Thyroid gland (tissue), 4 donors: ENCODE measurements around the gene NFKBIA. TPM values are rescaled to one million over a fixed set of nuclear protein-coding genes. Genes with fewer than 3 reads are reported as not detected.

Source experiments
- DNase-seq, 2 donors: peaks; one replicate each; pipeline ENCODE4 v3.0.0-alpha.2; 2019
- H3K27ac ChIP-seq, 3 donors: fragments of 200-600 bp; sonication (generic); 1 replicate in 2 of 3; 2 replicates in 1 of 3; pipeline ENCODE4 v1.5.1; 2016 to 2019; ENCODE audit warnings: mild to moderate bottlenecking in 1 of 3, moderate library complexity in 1 of 3
- H3K27me3 ChIP-seq: fragments of 200-600 bp; sonication (generic); one replicate; pipeline ENCODE4 v1.5.1; 2019
- H3K36me3 ChIP-seq, 2 donors: fragments of 200-600 bp; sonication (generic); one replicate each; pipeline ENCODE4 v1.5.1; 2016 to 2019
- H3K4me1 ChIP-seq, 2 donors: fragments of 200-600 bp; sonication (generic); one replicate each; pipeline ENCODE4 v1.5.1; 2017 to 2019
- H3K4me3 ChIP-seq, 3 donors: fragments of 200-600 bp; sonication (generic); replicated peaks in 1 of 3; 1 replicate in 2 of 3; 2 replicates in 1 of 3; pipeline ENCODE4 v1.5.1; 2016; ENCODE audit warnings: mild to moderate bottlenecking in 1 of 3
- H3K9me3 ChIP-seq: fragments of 200-600 bp; sonication (generic); one replicate; pipeline ENCODE4 v1.5.1; 2017
- POLR2A ChIP-seq, 2 donors: fragments of 450-650 bp; IDR thresholded peaks; one replicate each; pipeline ENCODE4 v1.6.1; 2017; ENCODE audit warnings: antibody characterized with exemption in 2 of 2, mild to moderate bottlenecking in 2 of 2, moderate library complexity in 1 of 2
- WGBS, 2 donors: methylation state at CpG; one replicate each; pipeline ENCODE4 v1.1.5; 2017; 5-methylcytosine and 5-hydroxymethylcytosine counted together
- intact Hi-C: fragments of 100-400 bp; cut with DNase I; formaldehyde crosslinking; loops from one replicate; pipeline ENCODE4 v1.15.1; 2023
- total RNA-seq, 4 donors: library from RNA; depleted of rRNA; stranded (reverse); fragments of >200 nt; gene quantifications; one replicate each; pipeline ENCODE4 v1.2.3, GENCODE V29; 2016
- TF ChIP-seq, protein P1 (sequence below), 6 experiments: fragments of 200-600 bp in 3 of 6; fragments of 450-650 bp in 3 of 6; sonication (generic) in 3 of 6; IDR thresholded peaks; one replicate each; pipeline ENCODE4 v1.5.1; 2016 to 2019; ENCODE audit warnings: antibody characterized with exemption in 6 of 6, mild to moderate bottlenecking in 2 of 6, inconsistent platforms in 1 of 6, moderate library complexity in 1 of 6

Gene NFKBIA
- total RNA-seq, 4 donors from 2014 or later, result 200 to 434 (median 356) TPM

DNA sequence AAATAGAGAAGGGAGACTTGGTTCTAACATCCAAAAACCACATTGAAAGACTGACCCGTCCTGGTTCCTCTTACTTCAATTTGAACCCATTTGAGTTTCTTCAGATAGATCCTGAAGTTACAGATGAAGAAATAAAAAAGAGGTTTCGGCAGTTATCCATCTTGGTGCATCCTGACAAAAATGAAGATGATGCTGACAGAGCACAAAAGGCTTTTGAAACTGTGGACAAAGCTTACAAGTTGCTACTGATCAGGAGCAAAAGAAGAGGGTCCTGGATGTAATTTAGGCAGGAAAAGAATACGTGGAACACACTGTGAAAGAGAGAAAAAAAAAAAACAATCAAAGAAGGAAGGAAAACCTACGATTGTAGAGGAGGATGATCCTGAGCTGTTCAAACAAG, 25.4 kb upstream of the NFKBIA start:
- Histone ChIP-seq H3K9me3 (no peaks in the 10 kb centered on the region), H3K27ac (no peak overlapping the region), H3K4me3 (no peak overlapping the region), H3K4me1 (no peaks in the 10 kb centered on the region), H3K27me3 (no peaks in the 10 kb centered on the region), H3K36me3 (no peaks in the 10 kb centered on the region)
- 62 to 69% methylated on average over 4 of the region's 4 CpGs for WGBS, 2 donors
- intact Hi-C loops, result no loop called here
- DNase-seq, result no peak
- TF ChIP-seq POLR2A (IDR thresholded peaks at IDR 0.05), result no peak

DNA sequence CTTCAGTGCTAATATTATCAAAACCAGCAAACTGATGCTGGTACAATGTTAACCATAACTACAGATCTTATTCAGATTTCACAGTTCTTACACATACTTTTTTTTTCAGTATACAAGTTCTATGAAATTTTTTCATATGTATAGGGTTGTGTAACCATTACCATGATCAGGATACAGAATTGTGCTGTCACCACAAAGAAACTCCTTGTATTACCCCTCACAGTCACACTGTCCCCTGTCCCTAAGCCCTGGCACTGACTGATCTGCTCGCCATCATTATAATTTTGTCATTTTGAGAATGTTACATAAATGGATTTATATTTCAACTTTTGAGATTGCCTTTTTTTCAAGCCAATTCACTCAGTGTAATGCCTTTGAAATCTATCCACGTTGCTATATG, 21.3 kb upstream of the NFKBIA start:
- Histone ChIP-seq H3K27ac (no peak overlapping the region), H3K36me3 (no peaks in the 10 kb centered on the region), H3K4me1 (no peaks in the 10 kb centered on the region), H3K9me3 (no peaks in the 10 kb centered on the region), H3K4me3 (no peak overlapping the region), H3K27me3 (no peaks in the 10 kb centered on the region)
- no peak for DNase-seq
- 68 to 76% methylated on average over 2 of the region's 2 CpGs for WGBS, 2 donors
- TF ChIP-seq POLR2A (IDR thresholded peaks at IDR 0.05), result no peak
- TF ChIP-seq, protein P1, sequence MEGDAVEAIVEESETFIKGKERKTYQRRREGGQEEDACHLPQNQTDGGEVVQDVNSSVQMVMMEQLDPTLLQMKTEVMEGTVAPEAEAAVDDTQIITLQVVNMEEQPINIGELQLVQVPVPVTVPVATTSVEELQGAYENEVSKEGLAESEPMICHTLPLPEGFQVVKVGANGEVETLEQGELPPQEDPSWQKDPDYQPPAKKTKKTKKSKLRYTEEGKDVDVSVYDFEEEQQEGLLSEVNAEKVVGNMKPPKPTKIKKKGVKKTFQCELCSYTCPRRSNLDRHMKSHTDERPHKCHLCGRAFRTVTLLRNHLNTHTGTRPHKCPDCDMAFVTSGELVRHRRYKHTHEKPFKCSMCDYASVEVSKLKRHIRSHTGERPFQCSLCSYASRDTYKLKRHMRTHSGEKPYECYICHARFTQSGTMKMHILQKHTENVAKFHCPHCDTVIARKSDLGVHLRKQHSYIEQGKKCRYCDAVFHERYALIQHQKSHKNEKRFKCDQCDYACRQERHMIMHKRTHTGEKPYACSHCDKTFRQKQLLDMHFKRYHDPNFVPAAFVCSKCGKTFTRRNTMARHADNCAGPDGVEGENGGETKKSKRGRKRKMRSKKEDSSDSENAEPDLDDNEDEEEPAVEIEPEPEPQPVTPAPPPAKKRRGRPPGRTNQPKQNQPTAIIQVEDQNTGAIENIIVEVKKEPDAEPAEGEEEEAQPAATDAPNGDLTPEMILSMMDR (IDR thresholded peaks at IDR 0.05), result no peak
- intact Hi-C loops, result no loop called here

DNA sequence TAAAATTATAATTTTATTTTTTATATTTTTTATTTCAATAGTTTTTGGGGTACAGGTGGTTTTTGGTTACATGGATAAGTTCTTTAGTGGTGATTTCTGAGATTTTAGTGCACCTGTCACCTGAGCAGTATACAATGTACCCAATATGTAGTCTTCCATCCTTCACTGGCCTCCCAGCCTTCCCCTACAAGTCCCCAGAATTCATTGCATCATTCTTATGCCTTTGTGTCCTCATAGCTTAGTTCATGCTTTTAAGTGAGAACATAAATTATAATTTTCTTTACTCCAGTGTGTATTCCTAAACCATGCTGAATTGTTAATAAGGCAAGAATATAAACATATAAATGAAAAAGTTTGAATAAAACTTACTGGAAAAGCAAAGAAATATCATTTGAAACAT, 19.1 kb upstream of the NFKBIA start:
- DNase-seq, result no peak
- no peaks in the 10 kb centered on the region for H3K9me3 ChIP-seq
- H3K27me3 ChIP-seq, result no peaks in the 10 kb centered on the region
- TF ChIP-seq, protein P1 (IDR thresholded peaks at IDR 0.05), result no peak
- no peak for TF ChIP-seq POLR2A (IDR thresholded peaks at IDR 0.05)
- H3K4me3 ChIP-seq, result no peak overlapping the region
- H3K27ac ChIP-seq, result no peak overlapping the region
- H3K36me3 ChIP-seq, result no peaks in the 10 kb centered on the region
- no peaks in the 10 kb centered on the region for H3K4me1 ChIP-seq
- intact Hi-C loops, result no loop called here

DNA sequence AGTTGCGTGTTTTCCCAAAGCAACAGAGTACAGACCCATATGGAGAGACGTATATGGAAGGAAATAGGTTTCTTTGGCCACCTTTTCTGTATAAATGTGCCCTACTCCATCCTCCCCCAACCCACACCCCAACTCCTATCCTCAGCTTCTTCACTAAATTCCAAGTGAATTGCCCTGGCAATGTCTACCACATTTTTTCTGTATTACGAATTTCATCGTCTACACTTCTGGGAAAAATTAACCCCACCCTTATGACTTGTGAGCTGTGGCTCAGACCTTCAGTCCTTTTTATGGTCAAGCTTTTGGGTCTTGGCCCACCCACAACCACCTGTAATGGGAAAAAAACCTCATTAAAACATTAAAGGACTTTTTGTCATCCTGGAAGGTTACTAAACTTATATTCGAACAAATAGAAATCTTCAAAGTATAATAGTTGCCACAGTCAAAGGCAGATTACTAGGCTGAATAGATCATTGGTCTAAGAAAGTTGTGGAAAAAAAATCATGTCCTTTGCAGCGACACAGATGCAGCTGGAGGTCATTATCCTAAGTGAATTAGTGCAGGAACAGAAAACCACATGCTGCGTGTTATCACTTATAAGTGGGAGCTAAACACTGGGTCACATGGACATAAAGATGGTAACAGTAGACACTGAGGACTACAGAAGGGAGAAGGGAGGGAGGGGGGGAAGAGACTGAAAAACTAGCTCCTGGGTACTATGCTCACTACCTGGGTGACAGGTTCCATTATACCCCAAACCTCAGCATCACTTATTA, 15.7 kb upstream of the NFKBIA start:
- 81 to 83% methylated on average over 7 of the region's 7 CpGs for WGBS, 2 donors
- H3K4me1 ChIP-seq, result no peaks in the 10 kb centered on the region
- no peaks in the 10 kb centered on the region for H3K9me3 ChIP-seq
- TF ChIP-seq, protein P1 (IDR thresholded peaks at IDR 0.05), result no peak
- no peak for TF ChIP-seq POLR2A (IDR thresholded peaks at IDR 0.05)
- DNase-seq, result no peak
- H3K4me3 ChIP-seq, result no peak overlapping the region
- H3K27ac ChIP-seq, result no peak overlapping the region
- H3K27me3 ChIP-seq, result no peaks in the 10 kb centered on the region
- intact Hi-C loops, result no loop called here
- no peaks in the 10 kb centered on the region for H3K36me3 ChIP-seq

DNA sequence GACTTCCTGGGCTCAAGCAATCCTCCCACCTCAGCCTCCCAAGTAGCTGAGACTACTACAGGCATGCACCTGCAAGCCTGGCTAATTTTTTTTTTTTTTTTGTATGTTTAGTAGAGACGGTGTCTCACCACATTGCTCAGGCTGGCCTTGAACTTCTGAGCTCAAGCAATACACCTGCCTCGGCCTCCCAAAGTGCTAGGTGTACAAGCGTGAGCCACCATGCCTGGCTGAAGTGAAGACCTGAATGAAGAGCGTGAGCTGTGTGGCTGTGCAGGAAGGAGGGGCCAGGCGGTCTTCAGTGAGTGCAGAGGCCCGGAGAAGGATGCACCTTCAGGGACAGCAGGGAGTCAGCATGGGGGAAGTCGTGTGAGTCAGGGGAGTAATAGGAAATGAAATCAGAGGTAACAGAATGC, 14.9 kb upstream of the NFKBIA start:
- no peak for DNase-seq
- TF ChIP-seq, protein P1 (IDR thresholded peaks at IDR 0.05), result no peak
- TF ChIP-seq POLR2A (IDR thresholded peaks at IDR 0.05), result no peak
- no peaks in the 10 kb centered on the region for H3K27me3 ChIP-seq
- WGBS, 2 donors, result 74 to 76% methylated on average over 7 of the region's 7 CpGs
- no peak overlapping the region for H3K27ac ChIP-seq
- H3K9me3 ChIP-seq, result no peaks in the 10 kb centered on the region
- no peak overlapping the region for H3K4me3 ChIP-seq
- intact Hi-C loops, result loop anchor here (10.0 kb wide), 1 partner anchor 545 kb away; the partner anchor contains the start of gene BAZ1A
- H3K36me3 ChIP-seq, result no peaks in the 10 kb centered on the region
- no peaks in the 10 kb centered on the region for H3K4me1 ChIP-seq
